DND-41 (cell line): ENCODE data around the gene MARCHF9.

Experiments
- ATAC-seq: fragments of 200-7000 bp; cut with Tn5 transposase; 3 replicates; pipeline ENCODE4 v1.9.1; 2021; ENCODE audit warnings: low read depth; ENCODE audit not compliant: insufficient read depth
- DNase-seq: peaks from one replicate; pipeline ENCODE4 v3.0.0-alpha.2; 2020
- H2AFZ ChIP-seq: 2 replicates; pipeline ENCODE4 v1.6.0; 2012; ENCODE audit warnings: low read depth, low read length
- H3K27ac ChIP-seq: 2 replicates; pipeline ENCODE4 v1.5.1; 2012; ENCODE audit warnings: low read length, inconsistent platforms
- H3K27me3 ChIP-seq: fragments of 200-600 bp; sonication (generic); 2 replicates; pipeline ENCODE4 v1.6.0; 2012; ENCODE audit warnings: low read length, mild to moderate bottlenecking, inconsistent platforms; ENCODE audit not compliant: insufficient read depth, poor library complexity
- H3K36me3 ChIP-seq: 2 replicates; pipeline ENCODE4 v1.5.1; 2012; ENCODE audit warnings: low read length, inconsistent platforms; ENCODE audit not compliant: insufficient read depth
- H3K4me1 ChIP-seq: 2 replicates; pipeline ENCODE4 v1.5.1; 2012; ENCODE audit warnings: mild to moderate bottlenecking, low read length; ENCODE audit not compliant: insufficient read depth
- H3K4me2 ChIP-seq: 2 replicates; pipeline ENCODE4 v1.6.0; 2012; ENCODE audit warnings: mild to moderate bottlenecking, moderate library complexity, low read length, inconsistent platforms; ENCODE audit not compliant: insufficient read depth
- H3K4me3 ChIP-seq, 2 experiments: fragments of 200-600 bp in 1 of 2; shearing (Covaris generic) in 1 of 2; 2 replicates each; pipeline ENCODE4 v1.5.1; 2012 to 2016; ENCODE audit warnings: inconsistent platforms in 2 of 2, low read length in 2 of 2, mild to moderate bottlenecking in 2 of 2, low read depth in 1 of 2, moderate library complexity in 1 of 2
- H3K79me2 ChIP-seq: 2 replicates; pipeline ENCODE4 v1.6.0; 2012; ENCODE audit warnings: low read length, inconsistent platforms; ENCODE audit not compliant: insufficient read depth
- H3K9ac ChIP-seq: 2 replicates; pipeline ENCODE4 v1.6.0; 2012; ENCODE audit warnings: low read depth, mild to moderate bottlenecking, inconsistent platforms, low read length, moderate library complexity
- H3K9me3 ChIP-seq: 2 replicates; pipeline ENCODE4 v1.5.1; 2012; ENCODE audit warnings: low read length, moderate library complexity, mild to moderate bottlenecking, inconsistent platforms; ENCODE audit not compliant: insufficient read depth, severe bottlenecking
- H4K20me1 ChIP-seq: 2 replicates; pipeline ENCODE4 v1.6.0; 2012; ENCODE audit warnings: low read length; ENCODE audit not compliant: insufficient read depth
- CTCF ChIP-seq: IDR thresholded peaks from 2 replicates; pipeline ENCODE4 v1.5.1; 2012; ENCODE audit warnings: borderline replicate concordance, low read length, moderate library complexity, mild to moderate bottlenecking; ENCODE audit not compliant: poor library complexity, severe bottlenecking; ENCODE audit errors: extremely low read depth
- EZH2 ChIP-seq: IDR thresholded peaks from 3 replicates; pipeline ENCODE4 v1.6.1; 2012; ENCODE audit warnings: borderline replicate concordance, low read depth, mild to moderate bottlenecking, moderate library complexity, low read length, inconsistent platforms; ENCODE audit not compliant: severe bottlenecking

The MARCHF9 gene

DNA sequence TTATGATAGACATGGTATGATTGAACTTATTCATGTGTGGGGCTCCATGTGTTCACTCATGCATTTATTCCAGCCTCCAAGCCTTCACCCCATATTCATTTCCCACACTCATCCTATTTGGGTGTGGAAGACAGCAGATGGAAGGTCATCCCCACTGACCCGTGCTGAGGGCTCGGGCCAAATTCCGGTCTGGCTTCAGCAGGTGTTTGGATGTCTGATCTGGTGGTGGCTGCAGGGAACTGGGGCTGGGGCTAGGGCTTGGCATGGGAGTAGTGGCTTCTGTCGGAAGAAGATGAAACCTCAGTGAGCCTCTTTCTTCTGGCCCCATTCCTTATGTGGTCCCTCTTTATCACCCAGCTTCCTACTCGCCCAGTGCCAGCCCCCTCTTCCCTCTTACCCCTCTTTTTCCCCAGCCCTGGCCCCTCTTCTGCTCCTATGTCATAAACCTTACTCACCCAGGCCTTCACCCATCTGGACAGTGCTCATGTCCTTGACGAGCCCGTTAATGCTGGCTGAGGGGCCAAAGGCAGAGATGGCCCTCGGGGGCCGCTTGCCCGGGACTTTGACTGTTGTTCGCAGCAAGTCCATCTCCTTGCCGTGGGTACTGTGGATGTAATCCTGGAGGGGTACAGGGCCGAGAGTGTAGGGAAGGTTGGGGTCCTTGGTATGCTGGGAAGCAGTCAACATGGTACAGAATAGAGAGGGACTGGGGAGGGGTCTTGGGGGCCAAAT, 24.4 kb upstream of the MARCHF9 start:
- Histone ChIP-seq H3K27me3 (no peaks in the 10 kb centered on the region), H3K4me3 (no peak overlapping the region)

GRCh38 chr12:57731411-57732080, 23.4 kb upstream of the MARCHF9 start:
- Histone ChIP-seq H3K27ac (no peak overlapping the region), H4K20me1 (peaks cover 2% of the 10 kb centered on the region; the same call in 1 of the 2 replicates), H3K4me1 (no peaks in the 10 kb centered on the region), H3K79me2 (0 out of 2 replicates have a peak, but pooled peaks cover 2% of the 10 kb centered on the region), H3K9ac (no peak overlapping the region), H2AFZ (no peak overlapping the region), H3K4me2 (no peak overlapping the region), H3K4me3 (no peak overlapping the region), H3K9me3 (no peaks in the 10 kb centered on the region), H3K36me3 (peaks cover 77% of the 10 kb centered on the region), H3K27me3 (no peaks in the 10 kb centered on the region)
- DNase-seq (no peak), ATAC-seq (no peak)
- no peak for TF ChIP-seq CTCF
- no peak for TF ChIP-seq EZH2

More for the DNA sequence above, 24.4 kb upstream of the MARCHF9 start:
- no peaks in the 10 kb centered on the region; the same call in 1 of the 2 replicates for H4K20me1 ChIP-seq
- no peak overlapping the region for H3K27ac ChIP-seq
- TF ChIP-seq CTCF = no peak
- TF ChIP-seq EZH2 = no peak
- DNase-seq (no peak), ATAC-seq (no peak)
- no peaks in the 10 kb centered on the region for H3K4me1 ChIP-seq
- H3K9ac ChIP-seq = no peak overlapping the region
- no peak overlapping the region for H2AFZ ChIP-seq
- H3K9me3 ChIP-seq = no peaks in the 10 kb centered on the region
- peaks cover 83% of the 10 kb centered on the region for H3K36me3 ChIP-seq
- H3K79me2 ChIP-seq = no peaks in the 10 kb centered on the region
- H3K4me2 ChIP-seq = no peak overlapping the region

DNA sequence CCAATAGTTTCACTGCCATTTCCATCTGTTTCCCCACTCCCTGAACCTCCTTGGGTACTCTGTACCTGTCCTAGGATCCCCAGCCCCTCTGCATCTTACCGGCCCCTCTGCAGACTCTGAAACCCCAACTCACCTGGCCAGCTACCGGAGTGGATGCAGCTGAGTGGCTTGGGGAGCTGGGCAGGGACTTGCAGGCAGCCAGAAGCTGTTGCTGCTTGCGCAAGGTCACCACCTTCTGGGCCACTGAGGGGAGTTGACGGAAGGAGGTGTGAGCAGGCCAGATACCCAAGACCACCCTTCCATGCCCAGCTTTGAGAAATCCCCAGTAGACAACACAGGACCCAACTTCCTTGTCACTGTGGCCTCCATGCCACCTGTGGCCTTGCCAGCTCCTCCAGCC, 22.6 kb upstream of the MARCHF9 start:
- no peak overlapping the region for H3K9ac ChIP-seq
- no peak overlapping the region for H3K4me3 ChIP-seq
- no peaks in the 10 kb centered on the region for H3K4me1 ChIP-seq
- H3K27ac ChIP-seq = no peak overlapping the region
- DNase-seq (no peak), ATAC-seq (no peak)
- 0 out of 2 replicates have a peak, but pooled peaks cover 2% of the 10 kb centered on the region for H3K79me2 ChIP-seq
- peaks cover 4% of the 10 kb centered on the region; the same call in 1 of the 2 replicates for H4K20me1 ChIP-seq
- no peak overlapping the region for H2AFZ ChIP-seq
- H3K4me2 ChIP-seq = no peak overlapping the region
- peaks cover 72% of the 10 kb centered on the region for H3K36me3 ChIP-seq
- TF ChIP-seq CTCF (no peak), EZH2 (no peak)
- H3K9me3 ChIP-seq = no peaks in the 10 kb centered on the region
- no peaks in the 10 kb centered on the region for H3K27me3 ChIP-seq
